Right lobe of liver (tissue), 6 donors: ENCODE results near the gene NCKAP5. TPM values are rescaled to one million over a fixed set of nuclear protein-coding genes. Genes with fewer than 3 reads are reported as not detected.

Experiments
- ATAC-seq, 4 donors: fragments of 200-7000 bp; cut with Tn5 transposase; one replicate each; pipeline ENCODE4 v1.9.1; 2020; ENCODE audit warnings: mild to moderate bottlenecking in 4 of 4, moderate library complexity in 4 of 4
- DNase-seq, 3 donors: peaks; one replicate each; pipeline ENCODE4 v3.0.0-alpha.2; 2020
- H3K27ac ChIP-seq, 3 donors: fragments of 200-600 bp; one replicate each; pipeline ENCODE4 v1.8.0; 2022
- H3K27me3 ChIP-seq, 2 donors: fragments of 200-600 bp; one replicate each; pipeline ENCODE4 v1.8.0; 2022
- H3K36me3 ChIP-seq, 4 donors: fragments of 200-600 bp; sonication (generic) in 1 of 4; one replicate each; pipeline versions ENCODE4 v1.5.1 to v1.8.0; 2017 to 2022; ENCODE audit warnings: control low read depth in 1 of 4
- H3K4me1 ChIP-seq, 4 donors: fragments of 200-600 bp; sonication (generic) in 1 of 4; one replicate each; pipeline versions ENCODE4 v1.5.1 to v1.8.0; 2017 to 2022; ENCODE audit warnings: control low read depth in 1 of 4
- H3K4me3 ChIP-seq, 3 donors: fragments of 200-600 bp; one replicate each; pipeline ENCODE4 v1.8.0; 2022
- H3K9me3 ChIP-seq, 4 donors: fragments of 200-600 bp; sonication (generic) in 1 of 4; one replicate each; pipeline versions ENCODE4 v1.5.1 to v1.8.0; 2017 to 2022; ENCODE audit warnings: control low read depth in 1 of 4
- POLR2A ChIP-seq: fragments of 450-650 bp; IDR thresholded peaks from one replicate; pipeline ENCODE4 v1.6.1; 2017; ENCODE audit warnings: antibody characterized with exemption, mild to moderate bottlenecking
- WGBS: methylation state at CpG from one replicate; pipeline ENCODE4 v1.1.6; 2018; ENCODE audit warnings: low coverage, low lambda C conversion rate; ENCODE audit not compliant: insufficient coverage; ENCODE audit errors: missing lambda C conversion rate; 5-methylcytosine and 5-hydroxymethylcytosine counted together
- intact Hi-C, 2 donors: fragments of 100-400 bp; cut with DNase I; formaldehyde crosslinking; loops; one replicate each; pipeline versions ENCODE4 v1.11.2 to v1.14.1; 2022
- total RNA-seq, 6 experiments: library from RNA; depleted of rRNA in 2 of 6; stranded (reverse); fragments of >200 nt in 2 of 6; fragmentation: NEBNext Ultra II Directional in 3 of 6; extraction: Animal tissue kit (Norgen Biotek cat#: 25700) in 3 of 6; gene quantifications; one replicate each; pipeline versions ENCODE4 v1.1.0 to v1.2.4, GENCODE V29; 2016 to 2023
- TF ChIP-seq, protein P1 (sequence below), 4 donors: fragments of 200-600 bp in 3 of 4; fragments of 450-650 bp in 1 of 4; IDR thresholded peaks; one replicate each; pipeline versions ENCODE4 v1.5.1 to v1.8.0; 2016 to 2022; ENCODE audit warnings: antibody characterized with exemption in 4 of 4, mild to moderate bottlenecking in 2 of 4
- donor health status: DM: no; HTN: yes; CAD: no.
- donor health status: DM: no; HTN: no; CAD: no.
- donor health status: DM: no; HTN: no; CAD: no.
- donor health status: DM: no; HTN: yes; CAD: no.
- donor health status: DM: no; HTN: yes; CAD: no.

The NCKAP5 gene
- total RNA-seq, 6 experiments from 2014 or later: 3.6 to 11.7 (median 6.9) TPM

DNA sequence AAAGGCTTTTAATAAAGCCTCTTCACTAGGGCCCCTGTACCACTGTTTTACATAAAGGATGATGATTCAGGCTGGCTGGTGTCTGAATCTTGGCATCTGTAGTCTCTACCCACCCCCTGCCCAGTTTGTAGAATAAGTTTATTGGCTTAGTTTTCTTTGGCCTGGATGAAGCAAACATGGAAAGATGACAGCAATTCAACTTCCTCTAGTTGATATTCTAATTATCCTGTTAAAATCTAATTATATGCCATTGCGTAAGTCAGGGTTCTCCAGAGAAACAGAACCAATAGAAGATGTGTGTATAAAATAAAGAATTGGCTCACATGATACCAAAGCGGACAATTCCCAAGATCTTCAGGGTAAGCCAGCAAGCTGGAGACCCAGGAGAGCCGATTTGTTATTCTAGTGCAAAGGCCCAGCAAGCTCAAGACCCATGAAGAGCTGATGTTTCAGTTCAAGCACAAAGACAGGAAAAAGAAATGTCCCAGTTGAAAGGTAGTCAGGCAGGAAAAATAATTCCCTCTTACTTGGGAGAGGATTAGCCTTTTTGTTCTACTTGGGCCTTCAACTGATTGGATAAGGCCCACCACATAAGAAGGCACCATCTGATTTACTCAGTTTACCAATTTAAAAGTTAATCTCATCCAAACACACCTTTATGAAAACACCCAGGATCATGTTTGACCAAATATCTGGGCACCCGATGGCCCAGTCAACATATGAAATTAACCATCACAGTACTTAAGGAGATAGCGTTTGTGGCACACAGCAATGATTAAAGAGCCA, 815.6 kb downstream of the NCKAP5 start:
- H3K4me3 ChIP-seq: no peak overlapping the region
- H3K36me3 ChIP-seq: no peaks in the 10 kb centered on the region
- whole genome bisulfite sequencing: 96% methylated on average over 5 of the region's 5 CpGs
- no peak for TF ChIP-seq POLR2A
- TF ChIP-seq, protein P1, sequence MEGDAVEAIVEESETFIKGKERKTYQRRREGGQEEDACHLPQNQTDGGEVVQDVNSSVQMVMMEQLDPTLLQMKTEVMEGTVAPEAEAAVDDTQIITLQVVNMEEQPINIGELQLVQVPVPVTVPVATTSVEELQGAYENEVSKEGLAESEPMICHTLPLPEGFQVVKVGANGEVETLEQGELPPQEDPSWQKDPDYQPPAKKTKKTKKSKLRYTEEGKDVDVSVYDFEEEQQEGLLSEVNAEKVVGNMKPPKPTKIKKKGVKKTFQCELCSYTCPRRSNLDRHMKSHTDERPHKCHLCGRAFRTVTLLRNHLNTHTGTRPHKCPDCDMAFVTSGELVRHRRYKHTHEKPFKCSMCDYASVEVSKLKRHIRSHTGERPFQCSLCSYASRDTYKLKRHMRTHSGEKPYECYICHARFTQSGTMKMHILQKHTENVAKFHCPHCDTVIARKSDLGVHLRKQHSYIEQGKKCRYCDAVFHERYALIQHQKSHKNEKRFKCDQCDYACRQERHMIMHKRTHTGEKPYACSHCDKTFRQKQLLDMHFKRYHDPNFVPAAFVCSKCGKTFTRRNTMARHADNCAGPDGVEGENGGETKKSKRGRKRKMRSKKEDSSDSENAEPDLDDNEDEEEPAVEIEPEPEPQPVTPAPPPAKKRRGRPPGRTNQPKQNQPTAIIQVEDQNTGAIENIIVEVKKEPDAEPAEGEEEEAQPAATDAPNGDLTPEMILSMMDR (IDR thresholded peaks at IDR 0.05): no peak
- no peaks in the 10 kb centered on the region for H3K27me3 ChIP-seq
- H3K27ac ChIP-seq: no peak overlapping the region
- no peaks in the 10 kb centered on the region for H3K9me3 ChIP-seq
- H3K4me1 ChIP-seq: no peaks in the 10 kb centered on the region
- DNase-seq: no peak
- intact Hi-C loops: no loop called here
- ATAC-seq: no peak

DNA sequence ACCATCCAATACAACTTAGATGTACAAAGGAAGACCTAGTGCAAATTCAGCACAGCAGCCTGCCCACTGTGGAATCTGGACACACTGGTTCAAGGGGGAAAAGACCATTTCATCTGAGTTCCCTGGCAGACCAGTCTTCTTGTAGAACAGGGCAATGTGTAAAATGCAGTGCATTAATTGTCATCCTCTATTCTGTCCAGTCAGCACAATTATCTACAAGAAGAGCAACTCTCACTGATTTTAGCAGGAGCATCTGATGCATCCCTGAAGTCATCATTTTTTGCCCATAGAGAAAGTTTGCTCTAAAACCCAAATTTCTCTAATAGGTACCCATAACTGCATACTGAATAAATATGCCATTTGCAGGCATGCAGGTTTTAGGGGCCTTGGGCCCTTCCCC, 816.4 kb downstream of the NCKAP5 start:
- DNase-seq (no peak), ATAC-seq (no peak)
- Histone ChIP-seq H3K27ac (no peak overlapping the region), H3K27me3 (no peaks in the 10 kb centered on the region), H3K4me3 (no peak overlapping the region), H3K9me3 (no peaks in the 10 kb centered on the region), H3K4me1 (no peaks in the 10 kb centered on the region), H3K36me3 (no peaks in the 10 kb centered on the region)
- TF ChIP-seq POLR2A: no peak
- TF ChIP-seq, protein P1 (IDR thresholded peaks at IDR 0.05): no peak
- intact Hi-C loops: no loop called here

DNA sequence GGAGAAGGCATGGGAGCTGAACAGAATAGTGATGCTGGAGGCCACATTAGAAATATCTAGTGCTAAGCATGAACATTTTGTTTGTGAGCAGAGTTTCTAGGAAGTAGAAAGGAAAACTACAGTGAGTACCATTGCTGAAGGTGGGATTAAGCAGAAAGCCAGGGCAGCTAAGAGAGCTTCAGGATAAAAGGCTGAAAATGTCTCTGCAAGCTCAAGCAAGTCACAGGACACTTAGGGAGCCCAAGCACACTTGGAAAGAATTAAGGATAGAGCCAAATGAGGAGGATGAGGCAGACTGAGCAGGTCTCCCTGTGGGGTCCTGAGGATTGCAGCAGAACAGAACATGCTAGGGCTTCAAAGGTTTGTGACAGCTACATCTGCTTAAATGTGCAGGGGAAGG, 817.7 kb downstream of the NCKAP5 start:
- ATAC-seq (no peak), DNase-seq (no peak)
- intact Hi-C loops: no loop called here
- no peak overlapping the region for H3K27ac ChIP-seq
- TF ChIP-seq, protein P1 (IDR thresholded peaks at IDR 0.05): no peak
- no peak for TF ChIP-seq POLR2A
- no peaks in the 10 kb centered on the region for H3K4me1 ChIP-seq
- no peaks in the 10 kb centered on the region for H3K36me3 ChIP-seq
- no peaks in the 10 kb centered on the region for H3K9me3 ChIP-seq
- no peaks in the 10 kb centered on the region for H3K27me3 ChIP-seq
- no peak overlapping the region for H3K4me3 ChIP-seq

DNA sequence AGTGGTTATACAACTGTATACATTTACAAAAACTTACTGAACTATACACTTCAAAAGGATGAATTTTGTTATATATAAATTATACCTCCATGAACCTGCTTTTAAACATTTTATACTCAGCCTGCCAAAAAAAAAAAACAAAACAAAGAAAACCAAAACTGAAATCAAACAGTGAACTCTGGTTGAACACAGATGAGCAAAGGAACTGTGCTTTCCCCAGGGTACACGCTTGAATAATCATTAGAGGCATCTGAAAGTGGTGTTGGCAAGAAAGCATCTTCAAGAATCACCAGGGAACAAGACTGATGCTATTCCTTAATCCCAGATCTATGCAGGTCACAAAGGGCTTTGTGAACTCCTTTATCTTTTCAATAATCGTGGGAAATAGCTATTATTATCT, 821.2 kb downstream of the NCKAP5 start:
- TF ChIP-seq, protein P1 (IDR thresholded peaks at IDR 0.05): no peak
- no peak for TF ChIP-seq POLR2A
- Histone ChIP-seq H3K27ac (no peak overlapping the region), H3K4me3 (no peak overlapping the region), H3K36me3 (no peaks in the 10 kb centered on the region), H3K27me3 (no peaks in the 10 kb centered on the region), H3K4me1 (no peaks in the 10 kb centered on the region), H3K9me3 (no peaks in the 10 kb centered on the region)
- ATAC-seq: no peak
- 83% methylated on average over 2 of the region's 2 CpGs for WGBS
- intact Hi-C loops: no loop called here
- DNase-seq: no peak

DNA sequence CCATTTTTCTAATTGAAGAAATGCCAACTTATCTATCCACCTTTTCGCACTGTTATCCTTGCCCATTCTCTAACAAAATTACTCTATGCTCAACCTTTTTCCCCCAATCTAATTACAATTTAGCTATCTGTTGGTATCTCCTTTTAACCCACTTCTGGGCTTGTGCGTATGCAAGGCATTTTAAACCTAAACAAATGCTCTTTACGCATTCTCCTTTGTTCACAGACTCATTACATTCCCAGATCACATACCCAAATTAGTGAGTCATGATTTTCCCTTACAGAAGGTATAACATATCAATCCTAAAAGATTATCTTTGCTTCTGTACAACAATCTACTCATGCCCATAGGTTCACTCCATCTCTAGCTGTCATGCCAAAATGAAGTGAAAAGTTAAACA, 826.5 kb downstream of the NCKAP5 start:
- no peak overlapping the region for H3K4me3 ChIP-seq
- H3K9me3 ChIP-seq: no peaks in the 10 kb centered on the region
- intact Hi-C loops: no loop called here
- H3K27ac ChIP-seq: no peak overlapping the region
- DNase-seq (no peak), ATAC-seq (no peak)
- H3K36me3 ChIP-seq: no peaks in the 10 kb centered on the region
- no peaks in the 10 kb centered on the region for H3K27me3 ChIP-seq
- 94% methylated on average over 3 of the region's 3 CpGs for WGBS
- H3K4me1 ChIP-seq: no peaks in the 10 kb centered on the region
- TF ChIP-seq, protein P1 (IDR thresholded peaks at IDR 0.05): no peak
- no peak for TF ChIP-seq POLR2A
